ENCODE data around the gene DPP6.

DNA sequence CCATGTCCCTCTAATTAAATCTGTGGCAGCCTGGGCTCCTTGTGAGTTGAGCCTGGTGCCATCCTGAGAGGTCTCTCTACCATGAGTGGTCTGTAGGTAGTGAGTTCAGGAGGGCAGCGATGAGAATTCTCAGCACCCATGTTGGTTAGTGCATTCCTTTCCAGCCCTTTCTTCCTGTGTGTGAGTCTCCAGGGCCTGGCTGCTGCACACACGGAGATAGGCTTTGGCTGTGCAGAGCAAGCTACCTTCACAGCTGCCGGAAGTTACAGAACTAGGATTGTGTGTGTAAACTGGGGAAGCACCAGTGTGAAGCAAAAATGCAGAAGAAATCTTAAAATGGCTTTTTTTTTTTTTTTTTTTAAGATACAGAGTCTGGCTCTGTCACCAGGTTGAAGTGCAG, 592.2 kb downstream of the DPP6 start:
- no peak for TF ChIP-seq FOXM1 (IDR thresholded peaks at IDR 0.05; ENCODE audit: low read depth)
- TF ChIP-seq, protein P1, sequence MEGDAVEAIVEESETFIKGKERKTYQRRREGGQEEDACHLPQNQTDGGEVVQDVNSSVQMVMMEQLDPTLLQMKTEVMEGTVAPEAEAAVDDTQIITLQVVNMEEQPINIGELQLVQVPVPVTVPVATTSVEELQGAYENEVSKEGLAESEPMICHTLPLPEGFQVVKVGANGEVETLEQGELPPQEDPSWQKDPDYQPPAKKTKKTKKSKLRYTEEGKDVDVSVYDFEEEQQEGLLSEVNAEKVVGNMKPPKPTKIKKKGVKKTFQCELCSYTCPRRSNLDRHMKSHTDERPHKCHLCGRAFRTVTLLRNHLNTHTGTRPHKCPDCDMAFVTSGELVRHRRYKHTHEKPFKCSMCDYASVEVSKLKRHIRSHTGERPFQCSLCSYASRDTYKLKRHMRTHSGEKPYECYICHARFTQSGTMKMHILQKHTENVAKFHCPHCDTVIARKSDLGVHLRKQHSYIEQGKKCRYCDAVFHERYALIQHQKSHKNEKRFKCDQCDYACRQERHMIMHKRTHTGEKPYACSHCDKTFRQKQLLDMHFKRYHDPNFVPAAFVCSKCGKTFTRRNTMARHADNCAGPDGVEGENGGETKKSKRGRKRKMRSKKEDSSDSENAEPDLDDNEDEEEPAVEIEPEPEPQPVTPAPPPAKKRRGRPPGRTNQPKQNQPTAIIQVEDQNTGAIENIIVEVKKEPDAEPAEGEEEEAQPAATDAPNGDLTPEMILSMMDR (IDR thresholded peaks at IDR 0.05) = no peak
- no peak for TF ChIP-seq SMC3 (IDR thresholded peaks at IDR 0.05; ENCODE audit: low read depth, low read length)
- no peak for TF ChIP-seq EP300 (IDR thresholded peaks at IDR 0.05; ENCODE audit: borderline replicate concordance in 1 of 2, low read depth in 1 of 2, low read length in 1 of 2)
- TF ChIP-seq MXI1 (IDR thresholded peaks at IDR 0.05; ENCODE audit: low read depth, low read length) = no peak
- TF ChIP-seq EZH2phosphoT487 (IDR thresholded peaks at IDR 0.05; ENCODE audit: borderline replicate concordance, low read depth) = no peak
- TF ChIP-seq POLR2AphosphoS5 (IDR thresholded peaks at IDR 0.05; ENCODE audit: low read depth, low read length) = no peak
- TF ChIP-seq, protein P2, sequence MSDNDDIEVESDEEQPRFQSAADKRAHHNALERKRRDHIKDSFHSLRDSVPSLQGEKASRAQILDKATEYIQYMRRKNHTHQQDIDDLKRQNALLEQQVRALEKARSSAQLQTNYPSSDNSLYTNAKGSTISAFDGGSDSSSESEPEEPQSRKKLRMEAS (IDR thresholded peaks at IDR 0.05; ENCODE audit: low read depth) = no peak
- no peak for TF ChIP-seq RCOR1 (IDR thresholded peaks at IDR 0.05; ENCODE audit: low read length)
- no peak for TF ChIP-seq JUND (IDR thresholded peaks at IDR 0.05)
- no peak for TF ChIP-seq FOSL2 (IDR thresholded peaks at IDR 0.05; ENCODE audit: borderline replicate concordance, low read depth)
- TF ChIP-seq, protein P3, sequence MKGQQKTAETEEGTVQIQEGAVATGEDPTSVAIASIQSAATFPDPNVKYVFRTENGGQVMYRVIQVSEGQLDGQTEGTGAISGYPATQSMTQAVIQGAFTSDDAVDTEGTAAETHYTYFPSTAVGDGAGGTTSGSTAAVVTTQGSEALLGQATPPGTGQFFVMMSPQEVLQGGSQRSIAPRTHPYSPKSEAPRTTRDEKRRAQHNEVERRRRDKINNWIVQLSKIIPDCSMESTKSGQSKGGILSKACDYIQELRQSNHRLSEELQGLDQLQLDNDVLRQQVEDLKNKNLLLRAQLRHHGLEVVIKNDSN (IDR thresholded peaks at IDR 0.05; ENCODE audit: borderline replicate concordance, low read depth) = no peak
- no peak for TF ChIP-seq NFIC (IDR thresholded peaks at IDR 0.05; ENCODE audit: borderline replicate concordance)
